Measurements from ENCODE around the gene ANKS1A.

GRCh38 chr6:35054106-35054742, 165.2 kb downstream of the ANKS1A start:
- TF ChIP-seq EZH2 (IDR thresholded peaks at IDR 0.05) (no peak), CTCF (IDR thresholded peaks at IDR 0.05) (no peak)

Data from neural progenitor cell (in vitro differentiated cells).